K562 (cell line): Measurements from ENCODE around the gene UNC5C. TPM values are rescaled to one million over a fixed set of nuclear protein-coding genes. Genes with fewer than 3 reads are reported as not detected.

Experiments used
- ATAC-seq: fragments of 200-7000 bp; cut with Tn5 transposase; 3 replicates; pipeline ENCODE4 v1.9.1; 2020; ENCODE audit warnings: moderate library complexity
- BruUV-seq: library from RNA; stranded (reverse); fragments of 400-500 nt; replicated peaks from 2 replicates; lab custom pipeline; 2021; lab: Mats Ljungman, UMichigan
- CTCF ChIA-PET: fragments of 300-600 bp; formaldehyde crosslinking; extraction: SDS; loops from one replicate; lab custom pipeline; 2021; ENCODE audit warnings: low intra/inter-chr PET ratio; lab: Yijun Ruan, JAX
- POLR2A ChIA-PET: fragments of 300-600, 350-650 bp; sonication (Branson Sonifier 250); formaldehyde crosslinking; extraction: SDS; loops from one replicate; lab custom pipeline; 2021; ENCODE audit warnings: antibody characterized with exemption, inconsistent platforms; lab: Yijun Ruan, JAX
- DNase-seq, 4 experiments: peaks; one replicate each; pipeline versions ENCODE4 v3.0.0 to v3.0.0-alpha.2; 2011 to 2018; ENCODE audit warnings: low spot score in 3 of 4, mixed read lengths in 3 of 4; ENCODE audit errors: extremely low read depth in 1 of 4
- FAIRE-seq: peaks from 2 replicates; lab custom pipeline; 2011; peaks lifted over from hg19 to GRCh38; lab: Jason Lieb, UNC
- H2AFZ ChIP-seq: 2 replicates; pipeline ENCODE4 v1.6.0; 2011; ENCODE audit warnings: low read depth, low read length, control low read depth, inconsistent platforms
- H3K27ac ChIP-seq: fragments of 200-600 bp; 3 replicates; pipeline ENCODE4 v1.8.0; 2011; ENCODE audit warnings: low read depth, mild to moderate bottlenecking, control low read depth, inconsistent platforms, low read length, moderate library complexity, mixed read lengths; ENCODE audit errors: extremely low read depth
- H3K27me3 ChIP-seq, 2 experiments: fragments of 300-600 bp in 1 of 2; 2 replicates in 1 of 2; 3 replicates in 1 of 2; pipeline versions ENCODE4 v1.6.0 to v1.8.0; 2011; ENCODE audit warnings: inconsistent platforms in 2 of 2, low read length in 2 of 2, mild to moderate bottlenecking in 1 of 2, mixed read lengths in 1 of 2, moderate library complexity in 1 of 2; ENCODE audit not compliant: control insufficient read depth in 2 of 2, insufficient read depth in 2 of 2
- H3K36me3 ChIP-seq: fragments of 300-600 bp; 3 replicates; pipeline ENCODE4 v1.8.0; 2011; ENCODE audit warnings: mild to moderate bottlenecking, low read length, inconsistent platforms; ENCODE audit not compliant: control insufficient read depth, insufficient read depth
- H3K4me1 ChIP-seq, 2 experiments: fragments of 200-600 bp in 1 of 2; replicated peaks in 1 of 2; 2 replicates in 1 of 2; 3 replicates in 1 of 2; pipeline versions ENCODE4 v1.5.1 to v1.8.0; 2011; ENCODE audit warnings: inconsistent platforms in 2 of 2, low read length in 2 of 2, mild to moderate bottlenecking in 1 of 2, mixed read lengths in 1 of 2, moderate library complexity in 1 of 2; ENCODE audit not compliant: control insufficient read depth in 2 of 2, insufficient read depth in 2 of 2
- H3K4me2 ChIP-seq: 2 replicates; pipeline ENCODE4 v1.6.1; 2011; ENCODE audit warnings: low read length, control low read depth, inconsistent platforms, mixed read lengths; ENCODE audit not compliant: insufficient read depth
- H3K4me3 ChIP-seq: fragments of 200-600 bp; sonication (generic), shearing (Covaris generic); 2 replicates; pipeline ENCODE4 v1.5.1; 2016; ENCODE audit warnings: control low read depth, inconsistent platforms
- H3K79me2 ChIP-seq: fragments of 200-600 bp; 3 replicates; pipeline ENCODE4 v1.8.0; 2011; ENCODE audit warnings: low read length, inconsistent platforms; ENCODE audit not compliant: control insufficient read depth, insufficient read depth
- H3K9ac ChIP-seq, 2 experiments: 2 replicates each; pipeline versions ENCODE4 v1.6.0 to v1.6.1; 2011; ENCODE audit warnings: low read depth in 2 of 2, low read length in 2 of 2, control low read depth in 1 of 2, inconsistent platforms in 1 of 2, mild to moderate bottlenecking in 1 of 2, mixed read lengths in 1 of 2; ENCODE audit not compliant: insufficient read depth in 1 of 2
- H3K9me1 ChIP-seq: one replicate; pipeline ENCODE4 v1.6.0; 2011; ENCODE audit warnings: inconsistent platforms, mild to moderate bottlenecking, low read length, moderate library complexity; ENCODE audit not compliant: control insufficient read depth, insufficient read depth
- H3K9me3 ChIP-seq: replicated peaks from 2 replicates; pipeline ENCODE4 v1.5.1; 2011; ENCODE audit warnings: low read depth, low read length, inconsistent platforms; ENCODE audit not compliant: control insufficient read depth, insufficient read depth
- H4K20me1 ChIP-seq: replicated peaks from 2 replicates; pipeline ENCODE4 v1.6.1; 2011; ENCODE audit warnings: low read length, inconsistent platforms, mixed read lengths; ENCODE audit not compliant: control insufficient read depth, insufficient read depth
- C11orf30 ChIP-seq: fragments of 450-650 bp; IDR thresholded peaks from 2 replicates; pipeline ENCODE4 v1.6.1; 2016; ENCODE audit warnings: low read depth, mild to moderate bottlenecking
- E2F3 ChIP-seq: fragments of 250-450 bp; sonication (Bioruptor Pico); IDR thresholded peaks from 2 replicates; pipeline ENCODE4 v1.4.0; 2020; ENCODE audit warnings: mild to moderate bottlenecking
- FIP1L1 ChIP-seq: fragments of 200-400 bp; formaldehyde crosslinking; IDR thresholded peaks from 2 replicates; pipeline ENCODE4 v1.6.1; 2018; ENCODE audit warnings: mild to moderate bottlenecking, low read depth, low read length; ENCODE audit not compliant: poor library complexity, severe bottlenecking
- FOXK1 ChIP-seq: sonication (generic); formaldehyde crosslinking; IDR thresholded peaks from 2 replicates; pipeline ENCODE4 v1.8.0; 2022; ENCODE audit warnings: missing genetic modification reagents, mild to moderate bottlenecking, borderline replicate concordance
- GABPB2 ChIP-seq: fragments of 250-450 bp; sonication (Bioruptor Pico); conservative IDR thresholded peaks from 2 replicates; pipeline ENCODE4 v1.5.1; 2021; ENCODE audit warnings: mild to moderate bottlenecking
- KAT8 ChIP-seq: fragments of 450-650 bp; IDR thresholded peaks from 2 replicates; pipeline ENCODE4 v1.6.1; 2016; ENCODE audit warnings: low read depth, mild to moderate bottlenecking
- MBD2 ChIP-seq: sonication (generic); IDR thresholded peaks from 2 replicates; pipeline ENCODE4 v1.6.1; 2016; ENCODE audit warnings: low read depth, borderline replicate concordance
- MCM7 ChIP-seq, 2 experiments: fragments of 450-650 bp; IDR thresholded peaks; 2 replicates each; pipeline ENCODE4 v1.6.1; 2016 to 2018
- NFYB ChIP-seq: IDR thresholded peaks from 2 replicates; pipeline ENCODE4 v1.6.1; 2011; ENCODE audit warnings: mild to moderate bottlenecking, moderate library complexity; ENCODE audit not compliant: insufficient read length; ENCODE audit errors: extremely low read depth
- SIRT6 ChIP-seq: IDR thresholded peaks from one replicate; pipeline ENCODE4 v1.6.1; 2012; ENCODE audit warnings: low read depth, mild to moderate bottlenecking, control low read depth, inconsistent platforms, low read length, moderate library complexity
- USF1 ChIP-seq: sonication (generic); formaldehyde crosslinking; IDR thresholded peaks from 2 replicates; pipeline ENCODE4 v1.9.0; 2022; ENCODE audit warnings: mild to moderate bottlenecking, missing genetic modification reagents
- USF2 ChIP-seq: sonication (generic); formaldehyde crosslinking; IDR thresholded peaks from 2 replicates; pipeline ENCODE4 v1.5.0; 2020; ENCODE audit warnings: missing genetic modification reagents
- ZNF143 ChIP-seq: sonication (generic); formaldehyde crosslinking; IDR thresholded peaks from 2 replicates; pipeline ENCODE4 v1.9.0; 2022; ENCODE audit warnings: mild to moderate bottlenecking, missing genetic modification reagents
- ZNF407 ChIP-seq: fragments of 450-650 bp; IDR thresholded peaks from 2 replicates; pipeline ENCODE4 v1.6.1; 2016; ENCODE audit warnings: low read depth
- WGBS: fragments of 100-300 bp; shearing (Covaris generic); methylation state at CpG from one replicate; pipeline ENCODE4 v1.1.6; 2016; ENCODE audit warnings: low coverage, mixed read lengths; ENCODE audit not compliant: insufficient coverage; ENCODE audit errors: missing lambda C conversion rate; 5-methylcytosine and 5-hydroxymethylcytosine counted together
- in situ Hi-C: fragments of 300-500 bp; cut with MboI; formaldehyde crosslinking; loops from 4 replicates; pipeline ENCODE4 v1.15.0; 2018; ENCODE audit warnings: inconsistent platforms, mixed read lengths
- intact Hi-C: fragments of 100-400 bp; cut with micrococcal nuclease; formaldehyde crosslinking; loops from 2 replicates; pipeline ENCODE4 v1.14.2; 2022
- polyA plus RNA-seq, 8 experiments: library from polyadenylated mRNA; depleted of rRNA in 4 of 8; stranded (reverse) in 5 of 8; unstranded in 3 of 8; fragments of >200 nt; fragmentation: Nextera tagmentation in 2 of 8; fragmentation: Illumina TruSeq in 1 of 8; extraction: Ambion mirVana in 2 of 8; extraction: Trizol in 1 of 8; gene quantifications; 2 replicates each; pipeline versions ENCODE4 v1.2.1 to v1.2.3, GENCODE V29; 2011 to 2014; ENCODE audit warnings: inconsistent platforms in 1 of 8, missing spikeins in 1 of 8
- total RNA-seq, 7 experiments: library from RNA; depleted of rRNA in 6 of 7; stranded (reverse); fragments of >200 nt in 6 of 7; fragmentation: Illumina TruSeq in 2 of 7; extraction: Trizol in 2 of 7; gene quantifications; 2 replicates each; pipeline versions ENCODE4 v1.2.1 to v1.2.3, GENCODE V29; 2011 to 2021; ENCODE audit warnings: low replicate concordance in 1 of 7

The UNC5C gene
- total and polyA plus RNA-seq, 9 of the 15 experiments (the other 6 are each of a cell fraction or from before 2014, with no cell fraction given) = under 0.01 to 0.10 (median 0.03) TPM; not detected in 1

- intact Hi-C loops (no loop called here), in situ Hi-C loops (no loop called here)
- ATAC-seq = no peak
- Histone ChIP-seq H3K79me2 (no peaks in the 10 kb centered on the region), H3K4me1 (no peaks in the 10 kb centered on the region), H3K27me3 (no peaks in the 10 kb centered on the region), H3K9ac (no peak overlapping the region), H2AFZ (no peak overlapping the region), H4K20me1 (no peaks in the 10 kb centered on the region)
- WGBS = 4% methylated on average over 1 of the region's 1 CpG
- DNase-seq = no peak
- no peak for FAIRE-seq
- POLR2A ChIA-PET = interaction anchor here (0.7 kb wide), 1 partner anchor 15 kb away, joined by 3 read pairs; no protein-coding TSS in a partner anchor
- TF ChIP-seq SIRT6 = no peak
- no peak for TF ChIP-seq FIP1L1
- TF ChIP-seq USF1 (CRISPR knock-in tag) = no peak
- no peak for TF ChIP-seq KAT8
- TF ChIP-seq C11orf30 = no peak
- TF ChIP-seq FOXK1 = no peak
- TF ChIP-seq GABPB2 (CRISPR knock-in tag) = no peak
- no peak for TF ChIP-seq MCM7 (IDR thresholded peaks at IDR 0.05)
- no peak for TF ChIP-seq ZNF143 (CRISPR knock-in tag)
- TF ChIP-seq USF2 (CRISPR knock-in tag) = no peak
- TF ChIP-seq ZNF407 = no peak
- TF ChIP-seq NFYB = no peak
- TF ChIP-seq MBD2 = no peak
- TF ChIP-seq E2F3 (CRISPR knock-in tag) = no peak
- TF ChIP-seq, all 486 proteins: peak for 0
- no peaks in the 10 kb centered on the region for H3K36me3 ChIP-seq
- H3K4me2 ChIP-seq = no peak overlapping the region
- H3K27ac ChIP-seq = no peak overlapping the region
- CTCF ChIA-PET = no interaction called here
- H3K4me3 ChIP-seq = no peak overlapping the region
- H3K9me3 ChIP-seq = no peaks in the 10 kb centered on the region
- no TSS peak for BruUV-seq
- no peaks in the 10 kb centered on the region for H3K9me1 ChIP-seq
Measured at GRCh38 chr4:95590615-95591014, 41.8 kb upstream of the UNC5C start.
